GM10248 (cell line): ENCODE measurements around the gene LIN52.

Experiments used
- CTCF ChIA-PET: fragments of 300-600 bp; sonication (Branson Sonifier 250); formaldehyde crosslinking; extraction: SDS; loops from one replicate; lab custom pipeline; 2021; ENCODE audit warnings: antibody characterized with exemption; lab: Yijun Ruan, JAX
- POLR2A ChIA-PET: fragments of 350-650 bp; sonication (Branson Sonifier 250); formaldehyde crosslinking; extraction: SDS; loops from one replicate; lab custom pipeline; 2020; ENCODE audit warnings: antibody characterized with exemption; lab: Yijun Ruan, JAX
- DNase-seq: peaks from one replicate; pipeline ENCODE4 v3.0.0; 2012; ENCODE audit errors: extremely low spot score
- TF ChIP-seq, protein P1 (sequence below): IDR thresholded peaks from 2 replicates; pipeline ENCODE4 v1.5.1; 2012; ENCODE audit warnings: mild to moderate bottlenecking, low read depth; ENCODE audit errors: extremely low read depth, missing control alignments, control extremely low read depth

Gene LIN52

GRCh38 chr14:74205882-74206281 lies 121.1 kb downstream of the LIN52 start:
- no peak for DNase-seq
- ChIA-PET POLR2A (no interaction called here), CTCF (interaction anchor here (1.8 kb wide), 1 partner anchor 11 kb away, joined by 4 read pairs; no protein-coding TSS in a partner anchor)
- TF ChIP-seq, protein P1, sequence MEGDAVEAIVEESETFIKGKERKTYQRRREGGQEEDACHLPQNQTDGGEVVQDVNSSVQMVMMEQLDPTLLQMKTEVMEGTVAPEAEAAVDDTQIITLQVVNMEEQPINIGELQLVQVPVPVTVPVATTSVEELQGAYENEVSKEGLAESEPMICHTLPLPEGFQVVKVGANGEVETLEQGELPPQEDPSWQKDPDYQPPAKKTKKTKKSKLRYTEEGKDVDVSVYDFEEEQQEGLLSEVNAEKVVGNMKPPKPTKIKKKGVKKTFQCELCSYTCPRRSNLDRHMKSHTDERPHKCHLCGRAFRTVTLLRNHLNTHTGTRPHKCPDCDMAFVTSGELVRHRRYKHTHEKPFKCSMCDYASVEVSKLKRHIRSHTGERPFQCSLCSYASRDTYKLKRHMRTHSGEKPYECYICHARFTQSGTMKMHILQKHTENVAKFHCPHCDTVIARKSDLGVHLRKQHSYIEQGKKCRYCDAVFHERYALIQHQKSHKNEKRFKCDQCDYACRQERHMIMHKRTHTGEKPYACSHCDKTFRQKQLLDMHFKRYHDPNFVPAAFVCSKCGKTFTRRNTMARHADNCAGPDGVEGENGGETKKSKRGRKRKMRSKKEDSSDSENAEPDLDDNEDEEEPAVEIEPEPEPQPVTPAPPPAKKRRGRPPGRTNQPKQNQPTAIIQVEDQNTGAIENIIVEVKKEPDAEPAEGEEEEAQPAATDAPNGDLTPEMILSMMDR = no peak

GRCh38 chr14:74207943-74208342 lies 123.2 kb downstream of the LIN52 start:
- TF ChIP-seq, protein P1 = no peak
- ChIA-PET POLR2A (no interaction called here), CTCF (interaction anchor here (0.8 to 1.8 kb wide), 3 partner anchors 21 to 62 kb away, joined by 3 to 5 read pairs (median 4); no protein-coding TSS in a partner anchor)
- DNase-seq = no peak

GRCh38 chr14:74208642-74209041 lies 123.9 kb downstream of the LIN52 start:
- POLR2A ChIA-PET = interaction anchor here (0.5 to 0.6 kb wide), 2 partner anchors 91 to 182 kb away, joined by 4 read pairs; no protein-coding TSS in a partner anchor
- CTCF ChIA-PET = interaction anchor here (0.5 to 2.7 kb wide), 5 partner anchors 10 to 100 kb away, joined by 3 to 7 read pairs (median 5); no protein-coding TSS in a partner anchor
- DNase-seq = no peak
- TF ChIP-seq, protein P1 = no peak

- CTCF ChIA-PET = interaction anchor here (1.0 kb wide), 1 partner anchor 20 kb away, joined by 3 read pairs; no protein-coding TSS in a partner anchor
- TF ChIP-seq, protein P1 = no peak
- DNase-seq = no peak
- POLR2A ChIA-PET = no interaction called here
Observed at GRCh38 chr14:74211945-74212580, 127.3 kb downstream of the LIN52 start.

- ChIA-PET CTCF (interaction anchor here (0.7 to 1.9 kb wide), 6 partner anchors 21 to 102 kb away, joined by 3 to 6 read pairs (median 3); no protein-coding TSS in a partner anchor), POLR2A (no interaction called here)
- TF ChIP-seq, protein P1 = no peak
Observed at GRCh38 chr14:74213907-74214803, 129.4 kb downstream of the LIN52 start.

DNA sequence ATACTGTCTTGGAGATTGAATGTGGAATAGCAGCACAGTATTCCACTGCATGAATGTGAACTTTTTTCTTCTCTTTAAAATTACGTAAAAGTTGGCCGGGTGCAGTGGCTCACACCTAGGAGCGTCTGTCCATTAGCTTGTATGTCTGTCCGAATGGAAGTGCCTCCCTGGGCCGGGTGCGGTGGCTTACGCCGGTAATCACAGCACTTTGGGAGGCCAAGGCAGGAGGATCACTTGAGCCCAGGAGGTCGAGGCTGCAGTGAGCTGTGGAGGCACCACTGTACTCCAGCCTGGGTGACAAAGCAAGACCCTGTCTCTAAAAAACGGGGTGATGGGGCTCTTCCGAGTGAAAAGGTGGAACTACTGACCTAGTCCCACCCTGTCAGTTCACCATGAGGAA lies 131.9 kb downstream of the LIN52 start:
- DNase-seq = no peak
- TF ChIP-seq, protein P1 = no peak
- ChIA-PET CTCF (interaction anchor here (0.8 to 1.9 kb wide), 6 partner anchors 12 to 104 kb away, joined by 3 to 8 read pairs (median 4); no protein-coding TSS in a partner anchor), POLR2A (no interaction called here)

More at GRCh38 chr14:74213907-74214803, 129.4 kb downstream of the LIN52 start:
- no peak for DNase-seq
